Measurements from ENCODE around the gene CPT1B. TPM values are rescaled to one million over a fixed set of nuclear protein-coding genes. Genes with fewer than 3 reads are reported as not detected.
A peak's percentile ranks its signal among the peaks of the same experiment; 100 is the strongest.

CPT1B gene
- total RNA-seq, 1 experiment from 2014 or later = 24.0 TPM

DNA sequence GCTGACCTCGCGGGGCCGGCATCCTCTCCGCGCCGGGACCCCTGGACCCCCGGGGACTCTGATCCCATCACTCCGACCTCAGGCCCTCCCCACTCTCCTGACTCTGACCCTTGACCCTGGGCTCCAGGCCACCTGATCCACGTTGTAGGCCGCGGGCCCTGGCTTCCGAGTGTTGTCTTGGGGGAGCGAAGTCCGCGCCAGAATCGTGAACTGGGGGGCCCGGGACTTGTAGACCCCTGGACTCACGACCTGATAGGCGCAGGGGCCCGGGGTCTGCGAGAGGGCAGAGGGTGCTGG is 47.7 kb downstream of the CPT1B start:
- Histone ChIP-seq H3K27me3 (ENCODE audit: control insufficient read depth, insufficient read depth, low read length) (peaks cover 64% of the 10 kb centered on the region), H3K36me3 (replicated peaks; ENCODE audit: control insufficient read depth, insufficient read depth, low read length) (no peaks in the 10 kb centered on the region), H3K4me3 (ENCODE audit: insufficient read depth, low read depth, low read length) (peak overlapping the region; percentile 50)
- DNase-seq = no peak

DNA sequence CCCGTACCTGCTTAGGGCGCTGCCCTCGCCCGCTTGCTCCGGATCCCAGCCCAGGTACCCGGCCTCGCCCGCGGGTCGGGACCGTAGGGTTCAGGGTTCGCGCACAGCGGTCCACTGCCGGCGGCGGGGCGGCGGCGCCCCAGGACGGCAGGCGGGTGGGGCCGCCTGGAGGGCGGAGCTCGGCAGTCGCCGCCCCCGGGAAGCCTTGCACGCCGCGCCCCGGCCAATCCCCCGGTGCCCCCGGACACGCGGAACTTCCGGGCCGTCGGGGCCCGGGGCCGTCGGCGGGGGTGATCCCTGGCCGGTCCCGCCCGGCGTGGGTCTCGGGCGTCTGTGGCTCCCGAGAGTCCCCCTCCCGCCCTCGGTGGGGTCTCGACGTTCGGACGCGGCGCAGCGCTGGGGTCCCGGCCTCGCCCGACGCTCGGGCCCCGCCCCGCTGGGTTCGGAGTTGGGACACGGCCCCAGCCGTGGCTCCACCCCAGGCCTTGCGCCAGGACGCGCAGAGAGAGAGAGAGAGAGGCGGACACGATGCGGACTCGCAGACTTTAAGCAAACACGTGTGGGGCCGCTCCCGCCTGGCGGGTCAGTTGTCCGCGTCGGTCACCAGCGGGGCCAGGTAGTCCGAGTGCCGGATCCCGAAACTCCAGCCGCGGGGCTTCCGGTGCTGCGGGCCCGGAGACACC is 48.2 kb downstream of the CPT1B start, which contains the start of gene TYMP:
Gene TYMP (minus strand): TSS at position 116 of the 683 bp plus-strand sequence. CDS start 303 bp downstream, outside the sequence.
- no peaks in the 10 kb centered on the region for H3K36me3 ChIP-seq (replicated peaks; ENCODE audit: control insufficient read depth, insufficient read depth, low read length)
- peaks cover 64% of the 10 kb centered on the region for H3K27me3 ChIP-seq (ENCODE audit: control insufficient read depth, insufficient read depth, low read length)
- DNase-seq = peak; percentile 87
- peak within 1 kb of the TSS; percentile 50 for H3K4me3 ChIP-seq (ENCODE audit: insufficient read depth, low read depth, low read length)

DNA sequence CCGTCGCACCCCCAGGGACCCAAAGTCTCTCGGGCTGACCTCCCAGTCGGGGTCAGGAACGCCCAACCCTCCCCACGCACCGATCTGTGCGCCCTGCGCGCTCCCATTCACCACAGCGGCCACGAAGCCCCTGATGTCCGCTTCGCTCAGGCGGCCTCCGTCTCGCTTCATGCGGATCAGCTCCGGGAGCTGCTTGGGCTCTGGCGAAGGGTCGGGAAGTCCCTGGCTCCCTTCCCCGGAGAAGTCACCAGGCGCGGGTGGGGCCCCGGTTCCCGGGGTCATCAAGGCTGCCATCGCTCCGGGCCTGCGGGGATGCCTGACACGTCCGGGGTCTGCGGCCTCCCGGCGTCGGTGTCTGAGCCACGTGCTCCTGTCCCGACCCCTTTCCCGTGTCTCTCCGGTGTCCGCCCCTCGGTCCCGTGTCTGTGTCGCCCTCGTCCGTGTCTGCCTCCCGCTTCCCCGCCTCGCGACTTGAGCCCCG is 48.8 kb downstream of the CPT1B start:
- DNase-seq = peak; percentile 83
- H3K27me3 ChIP-seq (ENCODE audit: control insufficient read depth, insufficient read depth, low read length) = peaks cover 64% of the 10 kb centered on the region
- H3K4me3 ChIP-seq (ENCODE audit: insufficient read depth, low read depth, low read length) = peak overlapping the region; percentile 16
- no peaks in the 10 kb centered on the region for H3K36me3 ChIP-seq (replicated peaks; ENCODE audit: control insufficient read depth, insufficient read depth, low read length)

DNA sequence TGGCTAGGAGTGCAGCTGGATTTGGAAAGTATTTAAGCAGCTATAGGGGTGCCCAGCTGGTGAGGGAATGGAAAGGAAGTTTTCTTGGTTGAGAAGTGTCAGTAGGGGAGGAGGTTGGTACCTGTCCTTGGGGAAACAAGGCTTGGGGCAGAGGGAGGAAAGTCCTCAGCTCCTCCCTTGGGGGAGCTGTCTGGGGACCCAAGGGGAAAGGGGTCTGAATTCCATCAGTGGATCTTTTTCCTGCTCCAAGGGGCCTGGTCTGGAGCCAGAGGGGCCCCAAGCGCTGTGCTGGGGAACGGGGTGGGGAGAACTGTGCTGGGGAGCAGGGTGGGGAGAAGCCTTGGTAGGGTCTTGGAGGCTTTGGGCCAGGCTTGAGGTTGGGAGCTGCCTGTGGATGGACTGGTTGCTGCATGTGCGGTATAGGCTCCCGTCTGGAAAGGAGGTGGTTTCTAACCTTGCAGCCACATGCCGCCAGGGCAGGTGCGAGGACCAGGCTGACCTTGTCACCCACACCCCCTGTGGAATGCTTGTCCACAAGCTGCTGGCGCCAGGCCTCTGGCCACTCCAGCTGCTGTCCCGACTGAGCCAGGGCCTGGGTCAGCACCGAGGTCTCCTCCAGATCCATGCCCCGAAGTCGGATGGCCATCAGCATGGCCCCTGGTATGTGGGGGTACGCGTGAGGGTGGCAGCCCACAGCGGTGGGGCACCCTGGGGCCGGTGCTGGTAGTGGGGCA is 49.4 kb downstream of the CPT1B start:
- H3K4me3 ChIP-seq (ENCODE audit: insufficient read depth, low read depth, low read length) = no peak overlapping the region
- DNase-seq = peak; percentile 73
- peaks cover 64% of the 10 kb centered on the region for H3K27me3 ChIP-seq (ENCODE audit: control insufficient read depth, insufficient read depth, low read length)
- no peaks in the 10 kb centered on the region; the same call in 1 of the 2 replicates for H3K36me3 ChIP-seq (replicated peaks; ENCODE audit: control insufficient read depth, insufficient read depth, low read length)

DNA sequence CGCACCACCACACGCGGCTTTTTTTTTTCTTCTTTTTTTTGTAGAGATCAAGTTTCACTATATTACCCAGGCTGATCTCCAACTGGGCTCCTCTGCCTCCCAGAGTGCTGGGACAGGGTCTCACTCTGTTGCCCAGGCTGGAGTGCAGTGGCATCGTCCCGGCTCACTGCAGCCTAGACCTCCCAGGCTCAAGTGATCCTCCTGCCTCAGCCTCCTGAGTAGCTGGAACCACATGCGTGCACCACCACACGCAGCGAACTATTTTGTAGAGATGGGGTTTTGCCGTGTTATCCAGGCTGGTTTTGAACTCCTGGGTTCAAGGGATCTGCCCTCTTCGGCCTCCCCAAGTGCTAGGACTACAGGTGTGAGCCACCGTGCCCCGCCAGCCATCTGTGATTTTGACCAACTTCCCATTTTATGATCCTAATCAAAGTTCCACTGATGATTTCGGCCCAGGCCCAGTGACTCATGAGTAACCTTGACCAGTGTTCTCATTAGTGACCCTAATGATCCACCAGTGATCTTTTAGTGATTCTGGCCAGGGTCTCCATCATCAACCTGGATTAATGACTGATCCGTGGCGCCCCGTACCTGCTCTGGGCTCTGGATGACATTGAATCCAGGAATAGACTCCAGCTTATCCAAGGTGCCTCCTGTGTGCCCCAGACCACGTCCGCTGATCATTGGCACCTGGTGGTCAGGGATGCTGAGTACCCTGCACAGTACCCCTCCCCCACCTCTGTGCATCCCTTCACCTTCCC is 50.1 kb downstream of the CPT1B start:
- DNase-seq = no peak
- Histone ChIP-seq H3K4me3 (ENCODE audit: insufficient read depth, low read depth, low read length) (no peak overlapping the region), H3K27me3 (ENCODE audit: control insufficient read depth, insufficient read depth, low read length) (peaks cover 62% of the 10 kb centered on the region)

DNA sequence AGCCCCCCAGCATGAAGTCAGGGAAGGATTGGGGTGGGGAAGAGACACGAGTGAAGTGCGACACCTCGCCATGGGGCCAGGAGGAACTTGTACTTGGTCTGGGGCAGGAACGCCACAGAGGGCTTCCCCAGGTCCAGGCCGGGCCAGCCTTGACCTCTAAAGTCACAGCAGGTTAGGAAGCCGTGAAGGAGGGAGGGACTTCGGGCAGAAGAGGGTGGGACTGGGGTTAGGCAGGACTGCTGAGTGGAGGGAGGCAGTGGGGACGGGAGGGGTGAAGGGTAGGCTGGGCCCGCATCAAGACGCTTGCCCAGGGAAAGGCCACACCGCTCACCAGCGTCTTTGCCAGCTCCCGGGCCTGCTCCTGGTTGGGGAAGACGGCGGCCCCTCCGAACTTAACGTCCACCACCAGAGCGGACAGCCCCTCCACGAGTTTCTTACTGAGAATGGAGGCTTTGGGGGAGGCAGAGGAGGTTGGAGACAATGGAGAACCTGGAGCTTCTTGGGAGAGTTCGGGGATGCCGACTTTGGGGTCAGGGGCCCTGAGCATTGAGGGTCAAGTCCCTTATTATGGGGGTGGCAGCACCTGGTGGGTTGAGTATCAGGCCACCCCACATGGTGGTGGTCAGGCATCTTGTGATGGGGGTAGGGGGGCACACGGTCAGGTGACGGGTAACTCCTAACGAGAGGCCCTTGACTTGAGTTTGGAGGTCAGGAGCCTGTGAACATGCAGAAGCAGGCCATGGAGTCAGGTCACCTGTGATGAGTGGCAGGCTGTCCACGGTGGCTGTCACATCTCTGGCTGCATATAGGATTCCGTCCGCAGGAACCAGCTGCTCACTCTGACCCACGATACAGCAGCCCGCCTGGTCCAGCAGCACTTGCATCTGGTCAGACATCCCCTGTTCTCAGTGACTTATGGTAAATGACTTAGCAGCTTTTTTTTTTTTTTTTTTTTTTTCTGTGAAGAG is 51.1 kb downstream of the CPT1B start:
- H3K27me3 ChIP-seq (ENCODE audit: control insufficient read depth, insufficient read depth, low read length) = peaks cover 54% of the 10 kb centered on the region
- peak; percentile 93 for DNase-seq

More for the DNA sequence above, 50.1 kb downstream of the CPT1B start:
- H3K36me3 ChIP-seq (replicated peaks; ENCODE audit: control insufficient read depth, insufficient read depth, low read length) = peaks cover 2% of the 10 kb centered on the region

DNA sequence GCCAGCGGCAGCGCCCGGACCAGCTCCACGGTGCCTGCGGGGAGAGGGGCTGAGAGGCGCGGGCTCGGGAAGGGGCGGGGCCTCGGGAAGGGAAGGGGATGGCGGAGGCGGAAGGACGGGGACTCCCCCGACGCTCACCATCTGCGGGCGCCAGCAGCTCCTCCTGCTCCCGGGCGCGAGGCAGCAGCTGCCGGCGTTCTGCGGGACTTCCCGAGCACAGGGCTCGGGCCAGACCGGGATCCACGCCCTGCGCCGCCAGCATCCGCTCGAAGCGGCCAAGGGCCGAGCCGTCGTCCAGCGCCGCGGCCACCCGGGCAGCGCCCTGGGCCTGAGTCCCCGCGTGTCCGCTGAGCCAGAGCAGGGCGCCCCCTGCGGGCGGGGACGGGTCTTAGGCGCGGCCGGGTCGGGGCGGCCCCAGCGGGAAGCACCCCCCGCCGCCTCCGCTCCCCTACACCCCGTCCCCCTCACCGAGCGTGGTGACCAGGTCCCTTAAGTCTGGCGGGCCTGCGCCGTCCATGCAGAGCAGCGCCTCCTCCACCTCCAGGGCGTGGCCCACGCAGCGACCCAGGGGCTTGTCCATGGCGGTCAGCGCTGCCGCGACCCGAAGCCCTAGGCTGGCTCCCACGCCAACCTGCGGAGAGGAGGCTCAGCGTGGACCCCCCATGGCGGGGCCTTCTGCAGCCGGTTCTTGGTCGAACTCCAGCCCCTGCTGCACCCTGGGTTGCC is 52.0 kb downstream of the CPT1B start:
- H3K27me3 ChIP-seq (ENCODE audit: control insufficient read depth, insufficient read depth, low read length) = peaks cover 45% of the 10 kb centered on the region
- peaks cover 5% of the 10 kb centered on the region for H3K36me3 ChIP-seq (replicated peaks; ENCODE audit: control insufficient read depth, insufficient read depth, low read length)
- peak; percentile 97 for DNase-seq
- H3K4me3 ChIP-seq (ENCODE audit: insufficient read depth, low read depth, low read length) = peak overlapping the region; percentile 86

More for the DNA sequence above, 51.1 kb downstream of the CPT1B start:
- Histone ChIP-seq H3K36me3 (replicated peaks; ENCODE audit: control insufficient read depth, insufficient read depth, low read length) (peaks cover 5% of the 10 kb centered on the region), H3K4me3 (ENCODE audit: insufficient read depth, low read depth, low read length) (peak overlapping the region; percentile 86)

DNA sequence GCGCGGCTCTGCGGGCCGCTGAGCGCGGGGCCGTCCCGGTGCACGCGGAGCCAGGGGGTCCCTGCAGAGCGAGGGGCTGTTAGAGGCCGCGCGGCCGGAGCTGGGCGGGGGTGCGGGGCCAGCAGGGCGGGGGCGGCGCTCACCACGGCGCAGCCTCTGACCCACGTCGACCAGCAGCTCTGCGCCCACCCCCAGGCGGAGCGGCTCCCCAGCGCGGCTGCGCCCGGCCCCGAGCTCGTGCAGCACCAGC is 52.4 kb downstream of the CPT1B start:
- peaks cover 40% of the 10 kb centered on the region for H3K27me3 ChIP-seq (ENCODE audit: control insufficient read depth, insufficient read depth, low read length)
- H3K4me3 ChIP-seq (ENCODE audit: insufficient read depth, low read depth, low read length) = peak overlapping the region; percentile 86
- no peak for DNase-seq
- peaks cover 5% of the 10 kb centered on the region for H3K36me3 ChIP-seq (replicated peaks; ENCODE audit: control insufficient read depth, insufficient read depth, low read length)

DNA sequence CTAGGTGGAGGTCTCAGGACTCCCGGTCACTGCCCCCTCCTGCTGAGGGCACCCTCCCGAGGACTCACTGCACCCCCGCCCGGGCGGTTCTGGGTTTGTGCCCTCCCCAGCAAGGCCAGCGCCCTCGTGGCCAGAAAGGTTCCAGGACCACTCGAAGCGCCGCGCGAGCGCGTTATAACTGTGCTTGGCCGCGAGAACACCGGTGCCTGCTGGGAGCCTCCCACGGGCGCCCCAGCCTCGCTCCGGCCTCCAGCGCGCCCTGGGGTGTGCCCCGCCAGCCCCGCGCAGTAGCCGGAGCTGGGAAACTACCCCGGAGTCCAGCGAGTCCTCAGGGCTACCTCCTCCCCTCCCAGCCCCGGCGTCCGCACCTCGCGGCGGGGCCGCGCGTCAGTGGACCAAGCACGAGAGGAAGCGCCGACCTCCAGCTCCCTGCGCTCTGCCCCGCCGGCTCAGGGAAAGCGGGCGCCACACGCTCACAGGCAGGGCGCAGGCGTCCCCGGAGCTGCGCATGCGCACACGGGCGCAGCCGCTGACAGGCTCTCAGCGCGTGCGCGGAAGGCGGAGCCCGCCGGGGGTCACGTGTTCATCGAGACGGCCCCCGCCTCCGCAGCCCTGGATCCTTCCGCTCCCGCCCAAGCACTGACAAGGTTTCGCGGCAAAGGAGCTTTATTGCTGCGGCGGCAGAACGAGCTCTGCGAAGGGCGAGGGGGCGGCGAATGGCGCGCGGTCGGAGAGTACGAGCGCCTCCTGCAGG is 52.9 kb downstream of the CPT1B start, which contains the start of gene SCO2:
Gene SCO2 (minus strand): TSS at position 495 of the 754 bp plus-strand sequence. CDS start 1,187 bp downstream, outside the sequence.
- Histone ChIP-seq H3K36me3 (replicated peaks; ENCODE audit: control insufficient read depth, insufficient read depth, low read length) (peaks cover 5% of the 10 kb centered on the region), H3K4me3 (ENCODE audit: insufficient read depth, low read depth, low read length) (peak within 1 kb of the TSS; percentile 86), H3K27me3 (ENCODE audit: control insufficient read depth, insufficient read depth, low read length) (peaks cover 35% of the 10 kb centered on the region)
- peak; percentile 100 for DNase-seq

DNA sequence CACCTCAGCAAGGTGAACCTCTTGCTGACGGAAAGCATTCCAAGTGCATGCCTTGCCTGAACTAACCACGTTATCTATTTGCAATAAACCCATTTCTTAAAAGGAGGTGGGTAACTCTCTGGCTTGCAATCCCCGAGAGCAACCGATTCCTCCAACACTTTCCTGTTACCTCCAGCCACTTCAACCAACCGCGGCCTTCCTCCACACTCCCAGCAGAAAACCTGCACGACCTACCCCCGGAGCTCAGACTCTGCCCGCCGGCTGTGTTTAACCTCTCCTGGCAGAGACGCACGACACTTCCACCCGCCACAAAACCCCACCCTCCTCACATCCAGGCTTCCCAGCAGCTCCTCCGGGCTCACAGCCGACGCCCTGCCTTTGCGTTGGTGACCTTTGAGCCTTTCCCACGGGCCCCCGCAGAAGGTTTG is 53.5 kb downstream of the CPT1B start:
- peak; percentile 78 for DNase-seq
- Histone ChIP-seq H3K36me3 (replicated peaks; ENCODE audit: control insufficient read depth, insufficient read depth, low read length) (peaks cover 5% of the 10 kb centered on the region), H3K4me3 (ENCODE audit: insufficient read depth, low read depth, low read length) (peak overlapping the region; percentile 86), H3K27me3 (ENCODE audit: control insufficient read depth, insufficient read depth, low read length) (peaks cover 29% of the 10 kb centered on the region)

DNA sequence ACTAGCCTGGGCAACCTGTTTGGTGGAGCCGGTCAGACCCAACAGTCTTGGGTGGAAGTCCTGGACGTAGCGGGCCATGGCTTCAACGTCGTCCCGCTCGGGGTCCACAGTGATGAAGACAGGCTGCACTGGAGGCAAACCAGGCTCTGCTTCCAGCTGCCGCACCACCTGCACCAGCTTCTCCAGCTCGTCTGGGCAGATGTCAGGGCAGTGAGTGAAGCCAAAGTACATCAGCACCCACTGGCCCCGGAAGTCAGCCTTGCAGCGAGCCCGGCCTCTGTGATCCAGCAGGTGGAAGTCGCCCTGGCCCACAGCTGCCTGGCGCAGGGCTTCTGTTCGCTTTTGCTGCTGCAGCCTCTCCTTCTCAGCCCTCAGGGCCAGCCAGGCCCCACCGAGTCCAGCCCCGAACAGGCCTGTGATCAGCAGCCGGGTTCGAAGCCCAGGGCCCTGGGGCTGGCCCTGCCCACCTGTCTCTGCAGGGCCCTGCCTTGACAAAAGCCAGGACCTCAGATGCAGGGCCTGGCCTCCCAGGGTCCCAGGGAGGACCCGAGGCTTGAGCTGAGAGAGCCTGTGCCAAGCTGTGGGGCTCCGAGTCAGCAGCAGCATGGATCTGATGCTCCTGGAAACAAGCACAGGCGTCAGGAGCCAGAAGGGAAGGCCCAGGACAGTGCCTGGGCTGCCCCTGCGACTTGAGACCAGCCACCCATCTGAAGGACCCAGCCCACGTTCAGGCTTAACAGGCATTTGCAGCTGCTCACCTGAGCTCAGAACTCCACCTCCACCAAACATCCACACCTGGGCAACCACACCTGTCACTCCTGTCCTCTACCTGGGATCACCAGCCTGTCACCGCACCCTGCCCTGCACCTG is 54.2 kb downstream of the CPT1B start:
- peak; percentile 63 for DNase-seq

DNA sequence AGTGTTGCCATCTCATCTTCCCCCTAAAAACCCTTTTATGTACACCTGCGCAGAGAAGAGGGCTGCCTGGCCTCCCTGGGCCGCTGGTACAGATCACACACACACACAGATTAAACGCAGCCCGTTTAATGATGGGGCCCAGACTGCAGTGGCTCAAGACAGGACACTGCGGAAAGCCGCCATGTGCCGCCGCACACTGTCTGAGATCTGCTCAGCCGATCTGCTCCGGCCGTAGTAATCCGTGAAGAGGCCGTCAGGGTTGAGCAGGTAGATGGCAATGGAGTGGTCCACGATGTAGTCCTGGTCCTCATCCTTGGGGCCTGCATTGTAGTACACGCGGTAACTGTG is 54.8 kb downstream of the CPT1B start:
- peaks cover 6% of the 10 kb centered on the region for H3K36me3 ChIP-seq (replicated peaks; ENCODE audit: control insufficient read depth, insufficient read depth, low read length)

More for the DNA sequence above, 54.2 kb downstream of the CPT1B start:
- H3K36me3 ChIP-seq (replicated peaks; ENCODE audit: control insufficient read depth, insufficient read depth, low read length) = peaks cover 5% of the 10 kb centered on the region
- H3K4me3 ChIP-seq (ENCODE audit: insufficient read depth, low read depth, low read length) = peak overlapping the region; percentile 86
- peaks cover 23% of the 10 kb centered on the region for H3K27me3 ChIP-seq (ENCODE audit: control insufficient read depth, insufficient read depth, low read length)

More for the DNA sequence above, 54.8 kb downstream of the CPT1B start:
- H3K27me3 ChIP-seq (ENCODE audit: control insufficient read depth, insufficient read depth, low read length) = peaks cover 17% of the 10 kb centered on the region
- H3K4me3 ChIP-seq (ENCODE audit: insufficient read depth, low read depth, low read length) = no peak overlapping the region
- DNase-seq = no peak
